Neural progenitor cell (in vitro differentiated cells): Measurements from ENCODE around the gene MYO5A. TPM values are rescaled to one million over a fixed set of nuclear protein-coding genes. Genes with fewer than 3 reads are reported as not detected.
A peak's percentile ranks its signal among the peaks of the same experiment; 100 is the strongest.

ENCODE experiments used
- DNase-seq: peaks from one replicate; pipeline ENCODE4 v3.0.0-alpha.2; 2016; ENCODE audit warnings: low spot score
- H2AFZ ChIP-seq: fragments of 200-600 bp; sonication (generic); replicated peaks from 2 replicates; pipeline ENCODE4 v1.6.1; 2016; ENCODE audit warnings: antibody characterized with exemption
- H3F3A ChIP-seq: fragments of 200-600 bp; sonication (generic); 2 replicates; pipeline ENCODE4 v1.6.1; 2016; ENCODE audit warnings: antibody characterized with exemption, low read depth
- H3K27ac ChIP-seq: fragments of 200-600 bp; sonication (generic); 2 replicates; pipeline ENCODE4 v1.5.1; 2016; ENCODE audit warnings: mild to moderate bottlenecking
- H3K27me3 ChIP-seq: fragments of 200-600 bp; sonication (generic); 2 replicates; pipeline ENCODE4 v1.6.1; 2016; ENCODE audit warnings: mild to moderate bottlenecking, moderate library complexity
- H3K36me3 ChIP-seq: fragments of 200-600 bp; sonication (generic); 2 replicates; pipeline ENCODE4 v1.5.1; 2016
- H3K4me1 ChIP-seq: fragments of 200-600 bp; sonication (generic); 2 replicates; pipeline ENCODE4 v1.6.1; 2016; ENCODE audit warnings: mixed run types
- H3K4me2 ChIP-seq: fragments of 200-600 bp; sonication (generic); 2 replicates; pipeline ENCODE4 v1.6.1; 2016
- H3K4me3 ChIP-seq: fragments of 200-600 bp; sonication (generic); 2 replicates; pipeline ENCODE4 v1.5.1; 2016
- H3K79me2 ChIP-seq: fragments of 200-600 bp; sonication (generic); 2 replicates; pipeline ENCODE4 v1.6.1; 2016; ENCODE audit warnings: low read depth
- H3K9ac ChIP-seq: fragments of 200-600 bp; sonication (generic); 2 replicates; pipeline ENCODE4 v1.6.1; 2016
- H3K9me3 ChIP-seq: fragments of 200-600 bp; sonication (generic); 2 replicates; pipeline ENCODE4 v1.5.1; 2016; ENCODE audit warnings: low read depth
- H4K20me1 ChIP-seq: fragments of 200-600 bp; sonication (generic); 2 replicates; pipeline ENCODE4 v1.6.1; 2016; ENCODE audit warnings: low read depth
- H3K27ac Mint-ChIP-seq: 3 replicates; pipeline ENCODE4 v1.8.0; 2021; ENCODE audit warnings: mixed read lengths
- H3K27me3 Mint-ChIP-seq: 2 replicates; pipeline ENCODE4 v1.8.0; 2022; ENCODE audit warnings: low read depth, mild to moderate bottlenecking, inconsistent platforms, moderate library complexity, mixed read lengths; ENCODE audit not compliant: insufficient read depth
- H3K36me3 Mint-ChIP-seq: 3 replicates; pipeline ENCODE4 v1.8.0; 2021; ENCODE audit warnings: mixed read lengths
- H3K4me1 Mint-ChIP-seq: 3 replicates; pipeline ENCODE4 v1.8.0; 2021; ENCODE audit warnings: mixed read lengths
- H3K4me3 Mint-ChIP-seq: 3 replicates; pipeline ENCODE4 v1.8.0; 2021; ENCODE audit warnings: mild to moderate bottlenecking, moderate library complexity, mixed read lengths
- H3K9me3 Mint-ChIP-seq: 3 replicates; pipeline ENCODE4 v1.8.0; 2020; ENCODE audit warnings: mixed read lengths
- CTCF ChIP-seq: fragments of 200-600 bp; sonication (generic); IDR thresholded peaks from 2 replicates; pipeline ENCODE4 v1.5.1; 2017; ENCODE audit warnings: antibody characterized with exemption, mild to moderate bottlenecking
- EZH2 ChIP-seq: fragments of 200-600 bp; sonication (generic); IDR thresholded peaks from 2 replicates; pipeline ENCODE4 v1.6.1; 2017; ENCODE audit warnings: antibody characterized with exemption, mild to moderate bottlenecking, moderate library complexity
- EZH2phosphoT487 ChIP-seq: fragments of 200-600 bp; sonication (generic); IDR thresholded peaks from 2 replicates; pipeline ENCODE4 v1.6.1; 2017; ENCODE audit warnings: antibody characterized with exemption
- total RNA-seq: library from RNA; depleted of rRNA; stranded (reverse); fragments of >200 nt; gene quantifications from 2 replicates; pipeline ENCODE4 v1.2.3, GENCODE V29; 2015; ENCODE audit warnings: low replicate concordance

The MYO5A gene
- total RNA-seq, 1 donor from 2014 or later: 34.3 TPM

GRCh38 chr15:52261026-52261425, 267.7 kb downstream of the MYO5A start:
- no peak for DNase-seq
- Histone ChIP-seq H3K27me3 (no peaks in the 10 kb centered on the region), H4K20me1 (no peaks in the 10 kb centered on the region), H3K4me2 (peak overlapping the region; percentile 46), H3K36me3 (no peaks in the 10 kb centered on the region), H3K79me2 (no peaks in the 10 kb centered on the region), H3K9me3 (no peaks in the 10 kb centered on the region), H3K4me3 (no peak overlapping the region), H3F3A (peaks cover 39% of the 10 kb centered on the region), H3K9ac (no peak overlapping the region), H2AFZ (no peak overlapping the region), H3K4me1 (peaks cover 52% of the 10 kb centered on the region), H3K27ac (peak overlapping the region; percentile 85)
- Mint-ChIP-seq H3K4me1 (peaks cover 79% of the 10 kb centered on the region), H3K4me3 (peak overlapping the region; percentile 18), H3K27me3 (peaks cover 2% of the 10 kb centered on the region), H3K9me3 (no peaks in the 10 kb centered on the region), H3K36me3 (peaks cover 7% of the 10 kb centered on the region), H3K27ac (peak overlapping the region; percentile 100)
- TF ChIP-seq EZH2 (no peak), EZH2phosphoT487 (no peak), CTCF (no peak)

- Histone ChIP-seq H3K4me3 (no peak overlapping the region), H3K4me1 (peaks cover 52% of the 10 kb centered on the region), H3K36me3 (no peaks in the 10 kb centered on the region), H3K27ac (no peak overlapping the region), H3K9me3 (no peaks in the 10 kb centered on the region), H3K79me2 (no peaks in the 10 kb centered on the region), H3F3A (peaks cover 39% of the 10 kb centered on the region), H4K20me1 (no peaks in the 10 kb centered on the region), H3K9ac (no peak overlapping the region), H3K27me3 (no peaks in the 10 kb centered on the region), H3K4me2 (no peak overlapping the region), H2AFZ (no peak overlapping the region)
- H3K9me3 Mint-ChIP-seq: no peaks in the 10 kb centered on the region
- peaks cover 5% of the 10 kb centered on the region for H3K36me3 Mint-ChIP-seq
- peaks cover 66% of the 10 kb centered on the region for H3K4me1 Mint-ChIP-seq
- no peak overlapping the region for H3K4me3 Mint-ChIP-seq
- TF ChIP-seq EZH2phosphoT487 (no peak), CTCF (no peak), EZH2 (no peak)
- peak overlapping the region; percentile 88 for H3K27ac Mint-ChIP-seq
- H3K27me3 Mint-ChIP-seq: peaks cover 2% of the 10 kb centered on the region
- DNase-seq: no peak
Observed at GRCh38 chr15:52259503-52259902, 269.2 kb downstream of the MYO5A start.

GRCh38 chr15:52258461-52258860, 270.2 kb downstream of the MYO5A start:
- TF ChIP-seq EZH2 (no peak), CTCF (no peak), EZH2phosphoT487 (no peak)
- Histone ChIP-seq H3K27me3 (no peaks in the 10 kb centered on the region), H3F3A (peaks cover 39% of the 10 kb centered on the region), H3K27ac (no peak overlapping the region), H3K9me3 (no peaks in the 10 kb centered on the region), H4K20me1 (no peaks in the 10 kb centered on the region), H3K79me2 (no peaks in the 10 kb centered on the region), H3K4me2 (no peak overlapping the region), H3K4me3 (no peak overlapping the region), H3K9ac (no peak overlapping the region), H3K36me3 (no peaks in the 10 kb centered on the region), H3K4me1 (peaks cover 45% of the 10 kb centered on the region), H2AFZ (no peak overlapping the region)
- H3K9me3 Mint-ChIP-seq: no peaks in the 10 kb centered on the region
- peaks cover 2% of the 10 kb centered on the region for H3K27me3 Mint-ChIP-seq
- DNase-seq: no peak
- peak overlapping the region; percentile 95 for H3K27ac Mint-ChIP-seq
- no peaks in the 10 kb centered on the region for H3K36me3 Mint-ChIP-seq
- H3K4me3 Mint-ChIP-seq: no peak overlapping the region
- peaks cover 58% of the 10 kb centered on the region for H3K4me1 Mint-ChIP-seq

- H3K4me1 Mint-ChIP-seq: peaks cover 50% of the 10 kb centered on the region
- TF ChIP-seq EZH2phosphoT487: no peak
- no peak for TF ChIP-seq EZH2
- no peak for TF ChIP-seq CTCF
- peak overlapping the region; percentile 30 for H3K4me3 Mint-ChIP-seq
- no peaks in the 10 kb centered on the region for H3K36me3 Mint-ChIP-seq
- no peaks in the 10 kb centered on the region for H4K20me1 ChIP-seq
- H3K4me2 ChIP-seq: peak overlapping the region; percentile 14
- H3K9ac ChIP-seq: no peak overlapping the region
- no peak overlapping the region for H3K4me3 ChIP-seq
- peaks cover 2% of the 10 kb centered on the region for H3K27me3 Mint-ChIP-seq
- no peaks in the 10 kb centered on the region for H3K36me3 ChIP-seq
- H3F3A ChIP-seq: peaks cover 38% of the 10 kb centered on the region
- H3K27ac Mint-ChIP-seq: peak overlapping the region; percentile 95
- DNase-seq: peak; percentile 76
- no peaks in the 10 kb centered on the region for H3K9me3 ChIP-seq
- peak overlapping the region; percentile 24 for H3K27ac ChIP-seq
- no peak overlapping the region for H2AFZ ChIP-seq
- peaks cover 39% of the 10 kb centered on the region for H3K4me1 ChIP-seq
- H3K79me2 ChIP-seq: no peaks in the 10 kb centered on the region
- H3K27me3 ChIP-seq: no peaks in the 10 kb centered on the region
- no peaks in the 10 kb centered on the region for H3K9me3 Mint-ChIP-seq
Observed at GRCh38 chr15:52257734-52258062, 271.0 kb downstream of the MYO5A start.
